ENCODE data around the gene PTPRK.

DNA sequence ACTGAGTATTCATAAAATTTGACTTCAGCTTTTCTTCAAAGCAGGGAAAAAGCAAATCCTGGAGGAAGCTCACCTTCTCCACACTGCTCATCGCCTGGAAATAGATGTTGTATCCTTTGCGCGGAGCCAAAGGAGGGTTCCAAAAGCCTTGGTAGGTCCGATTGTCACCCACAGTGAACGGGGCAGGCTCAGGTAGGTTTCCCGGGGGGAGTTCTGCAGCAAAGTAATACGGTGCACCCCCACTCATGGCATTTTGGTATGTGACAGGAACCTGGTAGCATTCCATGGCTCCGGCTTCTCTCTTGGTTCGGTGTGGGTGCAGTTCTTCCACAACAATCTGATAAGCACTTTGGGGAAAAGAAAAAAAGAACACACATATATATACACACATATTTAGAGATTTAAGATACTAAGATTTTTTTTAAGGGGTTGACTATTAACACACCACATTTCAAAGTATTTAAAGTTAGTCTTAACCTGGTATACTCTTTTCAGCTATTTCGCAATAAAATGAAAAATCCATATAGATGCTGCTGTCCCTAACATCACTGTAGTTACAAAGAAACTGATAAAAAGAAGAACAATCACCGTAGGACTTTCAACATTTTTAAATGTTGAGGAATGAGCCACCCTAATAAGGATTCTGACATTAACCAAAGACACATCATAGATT lies 452.8 kb downstream of the PTPRK start:
- no peak for TF ChIP-seq POLR2A (IDR thresholded peaks at IDR 0.05)
- TF ChIP-seq, protein P1, sequence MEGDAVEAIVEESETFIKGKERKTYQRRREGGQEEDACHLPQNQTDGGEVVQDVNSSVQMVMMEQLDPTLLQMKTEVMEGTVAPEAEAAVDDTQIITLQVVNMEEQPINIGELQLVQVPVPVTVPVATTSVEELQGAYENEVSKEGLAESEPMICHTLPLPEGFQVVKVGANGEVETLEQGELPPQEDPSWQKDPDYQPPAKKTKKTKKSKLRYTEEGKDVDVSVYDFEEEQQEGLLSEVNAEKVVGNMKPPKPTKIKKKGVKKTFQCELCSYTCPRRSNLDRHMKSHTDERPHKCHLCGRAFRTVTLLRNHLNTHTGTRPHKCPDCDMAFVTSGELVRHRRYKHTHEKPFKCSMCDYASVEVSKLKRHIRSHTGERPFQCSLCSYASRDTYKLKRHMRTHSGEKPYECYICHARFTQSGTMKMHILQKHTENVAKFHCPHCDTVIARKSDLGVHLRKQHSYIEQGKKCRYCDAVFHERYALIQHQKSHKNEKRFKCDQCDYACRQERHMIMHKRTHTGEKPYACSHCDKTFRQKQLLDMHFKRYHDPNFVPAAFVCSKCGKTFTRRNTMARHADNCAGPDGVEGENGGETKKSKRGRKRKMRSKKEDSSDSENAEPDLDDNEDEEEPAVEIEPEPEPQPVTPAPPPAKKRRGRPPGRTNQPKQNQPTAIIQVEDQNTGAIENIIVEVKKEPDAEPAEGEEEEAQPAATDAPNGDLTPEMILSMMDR (IDR thresholded peaks at IDR 0.05): no peak
